ENCODE results near the gene SF3B5.

Gene SF3B5

GRCh38 chr6:144073024-144073423, 22.3 kb downstream of the SF3B5 start:
- in situ Hi-C loops (cut with HindIII; ENCODE audit: low sequenced_read_pairs) = no loop called here
- TF ChIP-seq, protein P1, sequence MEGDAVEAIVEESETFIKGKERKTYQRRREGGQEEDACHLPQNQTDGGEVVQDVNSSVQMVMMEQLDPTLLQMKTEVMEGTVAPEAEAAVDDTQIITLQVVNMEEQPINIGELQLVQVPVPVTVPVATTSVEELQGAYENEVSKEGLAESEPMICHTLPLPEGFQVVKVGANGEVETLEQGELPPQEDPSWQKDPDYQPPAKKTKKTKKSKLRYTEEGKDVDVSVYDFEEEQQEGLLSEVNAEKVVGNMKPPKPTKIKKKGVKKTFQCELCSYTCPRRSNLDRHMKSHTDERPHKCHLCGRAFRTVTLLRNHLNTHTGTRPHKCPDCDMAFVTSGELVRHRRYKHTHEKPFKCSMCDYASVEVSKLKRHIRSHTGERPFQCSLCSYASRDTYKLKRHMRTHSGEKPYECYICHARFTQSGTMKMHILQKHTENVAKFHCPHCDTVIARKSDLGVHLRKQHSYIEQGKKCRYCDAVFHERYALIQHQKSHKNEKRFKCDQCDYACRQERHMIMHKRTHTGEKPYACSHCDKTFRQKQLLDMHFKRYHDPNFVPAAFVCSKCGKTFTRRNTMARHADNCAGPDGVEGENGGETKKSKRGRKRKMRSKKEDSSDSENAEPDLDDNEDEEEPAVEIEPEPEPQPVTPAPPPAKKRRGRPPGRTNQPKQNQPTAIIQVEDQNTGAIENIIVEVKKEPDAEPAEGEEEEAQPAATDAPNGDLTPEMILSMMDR (IDR thresholded peaks at IDR 0.05; ENCODE audit: low read depth, low read length, missing control alignments) = no peak
- no peak for DNase-seq (ENCODE audit: low read depth)
- no peak overlapping the region for H3K4me3 ChIP-seq (ENCODE audit: low read depth, low read length)

DNA sequence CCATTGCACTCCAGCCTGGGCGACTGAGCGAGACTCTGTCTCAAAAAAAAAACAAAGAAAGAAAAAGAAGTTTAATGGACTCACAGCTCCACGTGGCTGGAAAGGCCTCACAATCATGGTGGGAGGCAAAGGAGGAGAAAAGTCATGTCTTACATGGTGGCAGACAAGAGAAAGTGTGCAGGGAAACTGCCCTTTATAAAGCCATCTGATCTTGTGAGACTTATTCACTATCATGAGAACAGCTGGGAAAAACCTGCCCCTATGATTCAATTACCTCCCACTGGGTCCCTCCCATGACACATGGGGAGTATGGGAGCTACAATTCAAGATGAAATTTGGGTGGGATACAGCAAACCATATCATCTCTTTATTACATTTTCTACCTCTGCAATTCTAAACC, 25.9 kb downstream of the SF3B5 start:
- TF ChIP-seq, protein P1 (IDR thresholded peaks at IDR 0.05; ENCODE audit: low read depth, low read length, missing control alignments) = no peak
- DNase-seq (ENCODE audit: low read depth) = no peak
- in situ Hi-C loops (cut with HindIII; ENCODE audit: low sequenced_read_pairs) = no loop called here
- H3K4me3 ChIP-seq (ENCODE audit: low read depth, low read length) = no peak overlapping the region

DNA sequence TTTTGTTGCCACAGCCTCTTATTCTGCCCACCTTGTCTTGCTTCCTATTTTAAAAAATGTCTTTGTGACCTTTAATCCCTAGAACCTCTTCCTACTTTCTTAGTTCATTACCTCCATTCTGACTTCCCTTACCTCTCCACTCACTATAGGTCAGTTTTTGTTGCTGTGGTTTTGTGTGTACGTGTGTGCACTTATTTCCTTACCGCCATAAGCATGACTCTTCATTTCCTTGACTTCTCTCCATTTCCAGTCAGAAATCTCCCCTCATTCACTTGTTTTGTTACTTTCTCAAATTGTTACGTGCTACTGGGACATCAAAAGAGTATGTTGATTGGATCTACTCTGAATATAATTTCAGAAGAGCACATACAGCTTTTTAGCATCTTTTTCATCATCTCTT, 26.6 kb downstream of the SF3B5 start:
- in situ Hi-C loops (cut with HindIII; ENCODE audit: low sequenced_read_pairs) = no loop called here
- DNase-seq (ENCODE audit: low read depth) = no peak
- no peak overlapping the region for H3K4me3 ChIP-seq (ENCODE audit: low read depth, low read length)
- TF ChIP-seq, protein P1 (IDR thresholded peaks at IDR 0.05; ENCODE audit: low read depth, low read length, missing control alignments) = no peak

DNA sequence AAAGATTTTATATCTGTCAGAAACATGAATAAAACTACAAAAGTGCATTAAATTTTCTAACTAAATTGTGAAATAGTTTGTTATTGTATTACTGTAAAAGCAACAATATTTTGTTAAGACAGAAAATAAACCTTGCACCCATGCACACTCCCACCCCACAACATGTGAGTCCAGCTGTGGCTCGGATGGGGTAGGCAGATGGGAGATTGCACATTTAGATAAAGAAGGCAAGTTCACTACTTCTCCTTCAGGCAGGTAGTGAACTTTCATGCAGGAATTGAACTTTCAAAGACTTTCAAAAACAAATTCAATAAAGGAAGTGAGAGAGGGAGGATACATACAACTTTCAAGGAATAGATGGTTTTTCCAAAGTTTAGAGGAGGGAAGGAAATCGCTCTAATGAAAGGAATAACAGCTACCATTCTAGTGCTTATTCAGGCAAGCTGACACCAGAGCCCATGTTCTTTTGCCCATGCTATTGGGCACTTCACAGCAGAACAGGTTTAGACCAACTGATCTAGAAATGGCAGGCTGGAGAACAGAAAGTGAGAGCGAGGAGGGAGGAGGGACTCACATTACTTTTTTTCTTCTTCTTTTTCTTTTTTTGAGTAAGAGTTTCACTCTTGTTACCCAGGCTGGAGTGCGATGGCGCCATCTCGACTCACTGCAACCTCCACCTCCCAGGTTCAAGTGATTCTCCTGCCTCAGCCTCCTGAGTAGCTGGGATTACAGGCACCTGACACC, 28.5 kb downstream of the SF3B5 start:
- no peak for DNase-seq (ENCODE audit: low read depth)

DNA sequence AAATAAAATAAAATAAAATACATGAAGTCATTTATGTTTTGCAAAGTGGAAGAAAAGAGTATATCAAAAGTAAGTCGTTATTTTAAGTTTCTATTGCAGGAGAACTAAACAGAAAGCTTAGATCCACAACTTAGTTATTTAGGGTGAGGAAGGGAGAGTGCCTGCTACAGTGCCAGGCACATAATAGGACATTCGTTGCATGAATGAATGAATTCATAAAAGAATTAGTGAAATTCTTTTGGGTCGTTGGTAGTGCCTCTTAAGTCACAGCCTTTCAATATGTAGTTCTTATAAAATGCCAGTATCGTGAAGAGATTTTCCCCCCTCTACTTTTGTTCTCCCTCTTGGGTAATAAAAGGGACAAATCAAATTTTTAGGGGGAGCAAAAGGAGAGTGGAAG, 29.1 kb downstream of the SF3B5 start:
- in situ Hi-C loops (cut with HindIII; ENCODE audit: low sequenced_read_pairs) = no loop called here
- DNase-seq (ENCODE audit: low read depth) = no peak
- TF ChIP-seq, protein P1 (IDR thresholded peaks at IDR 0.05; ENCODE audit: low read depth, low read length, missing control alignments) = no peak
- H3K4me3 ChIP-seq (ENCODE audit: low read depth, low read length) = no peak overlapping the region

More for the DNA sequence above, 28.5 kb downstream of the SF3B5 start:
- H3K4me3 ChIP-seq (ENCODE audit: low read depth, low read length) = no peak overlapping the region
- TF ChIP-seq, protein P1 (IDR thresholded peaks at IDR 0.05; ENCODE audit: low read depth, low read length, missing control alignments) = no peak
- in situ Hi-C loops (cut with HindIII; ENCODE audit: low sequenced_read_pairs) = no loop called here

GRCh38 chr6:144065213-144065660, 30.1 kb downstream of the SF3B5 start:
- DNase-seq (ENCODE audit: low read depth) = no peak
- in situ Hi-C loops (cut with HindIII; ENCODE audit: low sequenced_read_pairs) = no loop called here
- TF ChIP-seq, protein P1 (IDR thresholded peaks at IDR 0.05; ENCODE audit: low read depth, low read length, missing control alignments) = no peak
- peak overlapping the region; percentile 61 for H3K4me3 ChIP-seq (ENCODE audit: low read depth, low read length)
